ENCODE data around the gene SLC16A14.

Gene SLC16A14

DNA sequence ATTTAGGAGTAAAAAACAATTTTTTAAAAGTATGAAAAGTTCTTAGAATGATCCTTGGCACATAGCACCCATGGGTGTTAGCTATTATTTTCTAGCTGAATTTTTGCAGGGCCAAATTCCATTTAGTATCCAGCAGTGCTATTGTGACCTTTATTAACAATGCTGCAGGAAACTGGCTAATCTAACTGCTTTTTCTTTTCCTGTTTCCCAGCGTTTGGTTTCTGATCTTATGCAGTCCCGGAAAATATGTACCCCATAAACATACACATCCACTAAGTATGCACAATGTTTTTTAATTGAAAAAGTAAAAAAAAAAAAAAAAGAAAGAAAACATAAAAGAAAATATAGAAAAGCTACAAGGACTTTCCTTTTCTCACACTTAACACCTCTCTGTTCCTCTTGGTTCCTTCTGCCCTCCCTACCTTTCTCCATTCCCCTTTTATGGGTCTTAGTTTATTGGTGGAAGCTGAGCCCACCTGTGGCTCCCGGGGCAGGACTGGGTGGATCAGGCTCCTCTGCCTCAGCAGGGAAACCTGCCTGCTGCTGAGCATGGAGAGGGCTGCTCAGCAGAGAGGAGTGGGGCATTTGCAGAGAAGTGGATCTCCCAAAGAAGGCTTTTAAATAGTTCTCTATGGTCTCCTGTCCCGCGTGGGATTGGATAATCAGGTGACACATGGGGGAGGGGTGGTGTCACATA lies 9.3 kb upstream of the SLC16A14 start:
- no peak for DNase-seq (ENCODE audit: low read depth)
- no peak overlapping the region for H3K4me3 ChIP-seq (ENCODE audit: control insufficient read depth, low read depth, low read length)
- TF ChIP-seq, protein P1, sequence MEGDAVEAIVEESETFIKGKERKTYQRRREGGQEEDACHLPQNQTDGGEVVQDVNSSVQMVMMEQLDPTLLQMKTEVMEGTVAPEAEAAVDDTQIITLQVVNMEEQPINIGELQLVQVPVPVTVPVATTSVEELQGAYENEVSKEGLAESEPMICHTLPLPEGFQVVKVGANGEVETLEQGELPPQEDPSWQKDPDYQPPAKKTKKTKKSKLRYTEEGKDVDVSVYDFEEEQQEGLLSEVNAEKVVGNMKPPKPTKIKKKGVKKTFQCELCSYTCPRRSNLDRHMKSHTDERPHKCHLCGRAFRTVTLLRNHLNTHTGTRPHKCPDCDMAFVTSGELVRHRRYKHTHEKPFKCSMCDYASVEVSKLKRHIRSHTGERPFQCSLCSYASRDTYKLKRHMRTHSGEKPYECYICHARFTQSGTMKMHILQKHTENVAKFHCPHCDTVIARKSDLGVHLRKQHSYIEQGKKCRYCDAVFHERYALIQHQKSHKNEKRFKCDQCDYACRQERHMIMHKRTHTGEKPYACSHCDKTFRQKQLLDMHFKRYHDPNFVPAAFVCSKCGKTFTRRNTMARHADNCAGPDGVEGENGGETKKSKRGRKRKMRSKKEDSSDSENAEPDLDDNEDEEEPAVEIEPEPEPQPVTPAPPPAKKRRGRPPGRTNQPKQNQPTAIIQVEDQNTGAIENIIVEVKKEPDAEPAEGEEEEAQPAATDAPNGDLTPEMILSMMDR (conservative IDR thresholded peaks at IDR 0.05; ENCODE audit: control insufficient read depth, insufficient read depth, low read depth, low read length): no peak

GRCh38 chr2:230076819-230077218 lies 8.1 kb upstream of the SLC16A14 start:
- DNase-seq (ENCODE audit: low read depth): no peak
- TF ChIP-seq, protein P1 (conservative IDR thresholded peaks at IDR 0.05; ENCODE audit: control insufficient read depth, insufficient read depth, low read depth, low read length): no peak
- H3K4me3 ChIP-seq (ENCODE audit: control insufficient read depth, low read depth, low read length): no peak overlapping the region

DNA sequence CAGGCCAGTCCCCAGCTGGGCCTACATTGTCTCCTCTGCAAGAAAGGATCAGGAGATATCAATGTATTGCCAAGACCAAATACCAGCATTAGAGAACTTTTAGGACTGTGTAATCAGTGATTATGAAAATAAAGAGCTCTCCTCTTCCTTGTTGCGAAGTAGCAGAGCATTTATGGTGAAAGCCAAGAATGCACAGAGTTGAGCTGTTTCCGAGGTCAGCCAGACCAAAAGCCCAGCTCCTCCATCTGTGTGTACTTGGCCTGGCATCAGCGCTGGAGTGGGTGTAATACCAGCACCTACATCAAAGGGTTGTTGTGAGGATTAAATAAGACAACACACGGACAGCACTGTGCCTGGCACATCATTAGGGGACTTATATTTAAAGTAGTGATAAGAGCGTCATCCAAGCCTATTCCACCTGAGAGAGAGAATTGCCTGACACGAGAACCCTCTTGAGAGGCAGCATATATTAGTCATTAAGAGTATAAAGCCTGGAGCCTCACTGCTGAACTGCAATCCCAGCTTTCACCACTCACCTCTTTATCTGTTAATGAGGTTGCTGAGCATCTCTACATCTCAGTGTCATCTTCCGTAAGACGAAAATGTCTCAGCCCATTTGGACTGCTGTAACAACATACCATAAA lies 7.4 kb upstream of the SLC16A14 start:
- TF ChIP-seq, protein P1 (conservative IDR thresholded peaks at IDR 0.05; ENCODE audit: control insufficient read depth, insufficient read depth, low read depth, low read length): no peak
- no peak overlapping the region for H3K4me3 ChIP-seq (ENCODE audit: control insufficient read depth, low read depth, low read length)
- DNase-seq (ENCODE audit: low read depth): peak; percentile 16

DNA sequence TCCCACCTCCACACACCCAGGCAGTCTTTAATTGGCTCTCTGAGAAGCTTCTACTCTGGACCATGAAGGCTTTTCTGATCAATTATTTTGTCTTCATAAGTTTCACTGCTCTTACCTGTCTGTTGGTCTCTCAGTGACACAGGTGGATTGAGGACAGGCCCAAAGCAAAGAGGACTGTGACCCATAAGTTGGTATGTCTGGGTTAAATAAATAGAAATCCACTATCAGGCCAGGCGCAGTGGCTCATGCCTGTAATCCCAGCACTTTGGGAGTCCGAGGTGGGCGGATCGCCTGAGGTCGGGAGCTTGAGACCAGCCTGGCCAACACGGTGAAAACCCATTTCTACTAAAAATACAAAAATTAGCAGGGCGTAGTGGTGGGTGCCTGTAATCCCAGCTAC lies 2.7 kb upstream of the SLC16A14 start:
- TF ChIP-seq, protein P1 (conservative IDR thresholded peaks at IDR 0.05; ENCODE audit: control insufficient read depth, insufficient read depth, low read depth, low read length): no peak
- no peak overlapping the region for H3K4me3 ChIP-seq (ENCODE audit: control insufficient read depth, low read depth, low read length)
- DNase-seq (ENCODE audit: low read depth): no peak

GRCh38 chr2:230069402-230069801 lies 678 bp upstream of the SLC16A14 start:
- H3K4me3 ChIP-seq (ENCODE audit: control insufficient read depth, low read depth, low read length): no peak overlapping the region
- no peak for DNase-seq (ENCODE audit: low read depth)
- TF ChIP-seq, protein P1 (conservative IDR thresholded peaks at IDR 0.05; ENCODE audit: control insufficient read depth, insufficient read depth, low read depth, low read length): no peak

GRCh38 chr2:230068016-230068650 lies 591 bp downstream of the SLC16A14 start:
- peak overlapping the region; percentile 42 for H3K4me3 ChIP-seq (ENCODE audit: control insufficient read depth, low read depth, low read length)
- DNase-seq (ENCODE audit: low read depth): no peak
- TF ChIP-seq, protein P1 (conservative IDR thresholded peaks at IDR 0.05; ENCODE audit: control insufficient read depth, insufficient read depth, low read depth, low read length): no peak

Measured in fibroblast of mammary gland (primary cell).